HepG2 (cell line): ENCODE results near the gene IPPK. TPM values are rescaled to one million over a fixed set of nuclear protein-coding genes. Genes with fewer than 3 reads are reported as not detected.

ENCODE experiments used
- BORCS8-MEF2B ChIP-seq: sonication (generic); formaldehyde crosslinking; IDR thresholded peaks from 2 replicates; pipeline ENCODE4 v1.8.0; 2022; ENCODE audit warnings: mild to moderate bottlenecking, missing genetic modification reagents
- BRD4 ChIP-seq: sonication (generic); formaldehyde crosslinking; IDR thresholded peaks from 2 replicates; pipeline ENCODE4 v1.4.0; 2020; ENCODE audit warnings: missing genetic modification reagents
- FOXA3 ChIP-seq: IDR thresholded peaks from 2 replicates; pipeline ENCODE4 v1.6.1; 2016; ENCODE audit warnings: missing genetic modification reagents, missing compliant biosample characterization
- ISX ChIP-seq: sonication (generic); formaldehyde crosslinking; conservative IDR thresholded peaks from 2 replicates; pipeline ENCODE4 v1.5.0; 2020; ENCODE audit warnings: missing genetic modification reagents
- MBD4 ChIP-seq: IDR thresholded peaks from 2 replicates; pipeline ENCODE4 v1.6.1; 2012; ENCODE audit warnings: low read length, inconsistent platforms, borderline replicate concordance
- NKX3-1 ChIP-seq: sonication (generic); formaldehyde crosslinking; IDR thresholded peaks from 2 replicates; pipeline ENCODE4 v1.5.0; 2020; ENCODE audit warnings: missing genetic modification reagents
- RFX5 ChIP-seq: IDR thresholded peaks from 2 replicates; pipeline ENCODE4 v1.6.1; 2011; ENCODE audit warnings: low read depth, low read length, improper control_type of control experiment
- RFXAP ChIP-seq: sonication (generic); formaldehyde crosslinking; IDR thresholded peaks from 2 replicates; pipeline ENCODE4 v1.4.0; 2020; ENCODE audit warnings: missing genetic modification reagents, borderline replicate concordance
- SP140L ChIP-seq: sonication (generic); formaldehyde crosslinking; IDR thresholded peaks from 2 replicates; pipeline ENCODE4 v1.4.0; 2020; ENCODE audit warnings: missing genetic modification reagents, borderline replicate concordance
- SP5 ChIP-seq: IDR thresholded peaks from 2 replicates; pipeline ENCODE4 v1.6.1; 2016; ENCODE audit warnings: low read depth, borderline replicate concordance
- THAP11 ChIP-seq: IDR thresholded peaks from 2 replicates; pipeline ENCODE4 v1.6.1; 2016; ENCODE audit warnings: missing biosample characterization, missing genetic modification reagents
- TRAFD1 ChIP-seq: sonication (generic); formaldehyde crosslinking; IDR thresholded peaks from 2 replicates; pipeline ENCODE4 v1.5.1; 2020; ENCODE audit warnings: missing genetic modification reagents, mild to moderate bottlenecking, borderline replicate concordance
- ZMAT3 ChIP-seq: sonication (generic); formaldehyde crosslinking; conservative IDR thresholded peaks from 2 replicates; pipeline ENCODE4 v1.7.0; 2021; ENCODE audit warnings: missing genetic modification reagents
- ZNF24 ChIP-seq: fragments of 450-650 bp; IDR thresholded peaks from 2 replicates; pipeline ENCODE4 v1.6.1; 2017; ENCODE audit warnings: antibody characterized with exemption, mild to moderate bottlenecking
- ZNF468 ChIP-seq: sonication (generic); formaldehyde crosslinking; IDR thresholded peaks from 2 replicates; pipeline ENCODE4 v1.8.0; 2022; ENCODE audit warnings: mild to moderate bottlenecking, moderate library complexity, missing genetic modification reagents
- ZNF574 ChIP-seq: sonication (generic); formaldehyde crosslinking; IDR thresholded peaks from 2 replicates; pipeline ENCODE4 v1.4.0; 2020; ENCODE audit warnings: missing genetic modification reagents
- ZNF687 ChIP-seq: sonication (generic); formaldehyde crosslinking; IDR thresholded peaks from 2 replicates; pipeline ENCODE4 v1.5.1; 2020; ENCODE audit warnings: mild to moderate bottlenecking, missing genetic modification reagents, moderate library complexity
- ZNF792 ChIP-seq: IDR thresholded peaks from 2 replicates; pipeline ENCODE4 v1.6.1; 2016
- ZSCAN9 ChIP-seq: IDR thresholded peaks from 2 replicates; pipeline ENCODE4 v1.6.1; 2016; ENCODE audit warnings: borderline replicate concordance
- polyA plus RNA-seq, 8 experiments: library from polyadenylated mRNA; depleted of rRNA in 3 of 8; stranded (reverse) in 7 of 8; unstranded in 1 of 8; fragments of >200 nt; fragmentation: Illumina TruSeq in 4 of 8; extraction: Trizol in 4 of 8; gene quantifications; 2 replicates each; pipeline versions ENCODE4 v1.2.1 to v1.2.3, GENCODE V29; 2011 to 2016; ENCODE audit warnings: low read depth in 4 of 8, missing spikeins in 1 of 8, mixed read lengths in 1 of 8; ENCODE audit not compliant: insufficient read depth in 1 of 8
- total RNA-seq, 5 experiments: library from RNA; depleted of rRNA; stranded (reverse); fragments of >200 nt; fragmentation: Illumina TruSeq; extraction: Trizol; gene quantifications; 2 replicates each; pipeline ENCODE4 v1.2.3, GENCODE V29; 2016; ENCODE audit warnings: low read depth in 1 of 5
- TF ChIP-seq, protein P1 (sequence below): sonication (generic); formaldehyde crosslinking; IDR thresholded peaks from 2 replicates; pipeline ENCODE4 v1.4.0; 2020; ENCODE audit warnings: mild to moderate bottlenecking, low read depth, missing genetic modification reagents

IPPK gene
- total and polyA plus RNA-seq, 2 of the 13 experiments (the other 11 are each of a cell fraction or from before 2014, with no cell fraction given) = 9.9 to 14.1 TPM

DNA sequence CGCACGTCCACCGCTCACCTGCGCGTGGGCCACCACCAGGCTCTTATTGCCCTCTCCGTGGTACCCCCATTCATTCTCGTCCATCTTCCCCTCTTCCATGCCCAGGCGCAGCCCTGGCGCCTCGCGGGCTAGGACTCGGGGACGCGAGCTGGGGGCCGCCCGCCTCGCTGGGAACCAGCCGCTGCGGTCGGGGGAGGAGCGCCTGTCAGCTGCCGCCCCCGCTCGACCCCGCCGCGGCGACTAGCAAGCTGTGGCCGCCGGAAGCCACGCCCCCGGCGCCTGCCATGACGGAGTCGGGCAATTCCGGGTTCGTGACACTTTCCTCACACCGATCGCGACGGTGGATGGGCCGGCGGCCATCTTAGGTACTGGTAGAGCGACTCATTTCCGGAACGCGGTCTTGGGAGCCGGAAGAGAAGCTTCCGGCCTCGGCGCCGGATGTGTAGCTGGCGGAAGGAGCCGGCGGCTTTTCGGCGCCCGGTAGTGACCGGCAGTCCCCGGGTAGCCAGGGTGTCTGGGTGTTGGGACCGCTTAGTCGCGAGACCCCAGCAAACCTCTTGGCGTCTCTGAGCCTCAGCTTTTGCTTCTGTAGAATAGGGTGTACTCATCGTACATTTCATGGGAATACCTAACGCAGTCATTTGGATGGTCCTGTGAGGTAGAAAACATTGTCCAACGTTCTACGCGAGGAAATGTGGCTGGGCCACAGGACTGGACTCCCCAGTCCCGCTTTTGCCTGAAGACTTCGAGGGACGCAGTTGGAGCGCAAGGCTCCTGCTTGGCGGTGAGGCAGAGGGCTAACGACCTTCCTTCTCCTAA is at the start of gene IPPK (continued):
- TF ChIP-seq FOXA3 (peak; percentile 37; the same call in 1 of the 2 replicates), BRD4 (CRISPR knock-in tag) (peak; percentile 35), THAP11 (peak; percentile 97), RFX5 (peak; percentile 14; the same call in 1 of the 2 replicates), ZNF687 (CRISPR knock-in tag) (peak; percentile 78), MBD4 (no peak), ISX (CRISPR knock-in tag) (no peak), TRAFD1 (no peak), BORCS8-MEF2B (CRISPR knock-in tag) (peak; percentile 54; the same call in 1 of the 2 replicates), ZNF574 (peak; percentile 96), ZNF468 (0 out of 2 replicates have a peak, but pooled peaks have one; percentile 45), SP5 (CRISPR knock-in tag) (peak; percentile 77), ZMAT3 (CRISPR knock-in tag) (no peak), SP140L (CRISPR knock-in tag) (no peak), ZNF792 (CRISPR knock-in tag) (peak; percentile 33; the same call in 1 of the 2 replicates), ZNF24 (no peak), RFXAP (CRISPR knock-in tag) (no peak), NKX3-1 (CRISPR knock-in tag) (no peak), ZSCAN9 (CRISPR knock-in tag) (no peak)
- TF ChIP-seq, protein P1, sequence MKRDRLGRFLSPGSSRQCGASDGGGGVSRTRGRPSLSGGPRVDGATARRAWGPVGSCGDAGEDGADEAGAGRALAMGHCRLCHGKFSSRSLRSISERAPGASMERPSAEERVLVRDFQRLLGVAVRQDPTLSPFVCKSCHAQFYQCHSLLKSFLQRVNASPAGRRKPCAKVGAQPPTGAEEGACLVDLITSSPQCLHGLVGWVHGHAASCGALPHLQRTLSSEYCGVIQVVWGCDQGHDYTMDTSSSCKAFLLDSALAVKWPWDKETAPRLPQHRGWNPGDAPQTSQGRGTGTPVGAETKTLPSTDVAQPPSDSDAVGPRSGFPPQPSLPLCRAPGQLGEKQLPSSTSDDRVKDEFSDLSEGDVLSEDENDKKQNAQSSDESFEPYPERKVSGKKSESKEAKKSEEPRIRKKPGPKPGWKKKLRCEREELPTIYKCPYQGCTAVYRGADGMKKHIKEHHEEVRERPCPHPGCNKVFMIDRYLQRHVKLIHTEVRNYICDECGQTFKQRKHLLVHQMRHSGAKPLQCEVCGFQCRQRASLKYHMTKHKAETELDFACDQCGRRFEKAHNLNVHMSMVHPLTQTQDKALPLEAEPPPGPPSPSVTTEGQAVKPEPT = no peak
